Measurements from ENCODE around the gene AFF3.

The AFF3 gene

GRCh38 chr2:99926986-99927385, 215.4 kb downstream of the AFF3 start:
- TF ChIP-seq, protein P1, sequence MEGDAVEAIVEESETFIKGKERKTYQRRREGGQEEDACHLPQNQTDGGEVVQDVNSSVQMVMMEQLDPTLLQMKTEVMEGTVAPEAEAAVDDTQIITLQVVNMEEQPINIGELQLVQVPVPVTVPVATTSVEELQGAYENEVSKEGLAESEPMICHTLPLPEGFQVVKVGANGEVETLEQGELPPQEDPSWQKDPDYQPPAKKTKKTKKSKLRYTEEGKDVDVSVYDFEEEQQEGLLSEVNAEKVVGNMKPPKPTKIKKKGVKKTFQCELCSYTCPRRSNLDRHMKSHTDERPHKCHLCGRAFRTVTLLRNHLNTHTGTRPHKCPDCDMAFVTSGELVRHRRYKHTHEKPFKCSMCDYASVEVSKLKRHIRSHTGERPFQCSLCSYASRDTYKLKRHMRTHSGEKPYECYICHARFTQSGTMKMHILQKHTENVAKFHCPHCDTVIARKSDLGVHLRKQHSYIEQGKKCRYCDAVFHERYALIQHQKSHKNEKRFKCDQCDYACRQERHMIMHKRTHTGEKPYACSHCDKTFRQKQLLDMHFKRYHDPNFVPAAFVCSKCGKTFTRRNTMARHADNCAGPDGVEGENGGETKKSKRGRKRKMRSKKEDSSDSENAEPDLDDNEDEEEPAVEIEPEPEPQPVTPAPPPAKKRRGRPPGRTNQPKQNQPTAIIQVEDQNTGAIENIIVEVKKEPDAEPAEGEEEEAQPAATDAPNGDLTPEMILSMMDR (IDR thresholded peaks at IDR 0.05): no peak
- Histone ChIP-seq H3K27ac (no peak overlapping the region), H3K4me3 (ENCODE audit: low read depth in 1 of 2, low read length in 1 of 2) (no peak overlapping the region), H3K4me1 (ENCODE audit: control insufficient read depth in 1 of 2, insufficient read depth in 1 of 2, low read depth in 1 of 2, low read length in 1 of 2) (no peaks in the 10 kb centered on the region), H3K9me3 (no peaks in the 10 kb centered on the region), H3K27me3 (no peaks in the 10 kb centered on the region), H3K36me3 (no peaks in the 10 kb centered on the region)

DNA sequence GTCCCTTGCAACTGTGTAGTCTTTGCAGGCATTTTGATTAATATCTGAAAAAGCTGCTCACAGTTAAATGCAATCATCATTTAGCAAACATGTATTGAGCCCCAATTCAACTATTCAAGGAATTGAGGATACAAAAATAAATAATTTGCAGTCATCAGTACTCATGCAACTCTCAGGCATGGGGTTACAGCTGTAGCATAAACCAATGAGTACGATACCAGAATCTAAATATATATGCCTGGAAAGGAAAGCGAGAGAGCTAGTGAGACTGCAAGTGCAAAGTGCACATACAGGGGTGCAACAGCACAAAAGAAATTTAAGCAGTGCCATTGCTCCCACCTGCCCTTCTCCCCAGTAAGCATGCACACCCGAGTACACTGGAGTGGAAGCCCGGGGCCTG, 216.4 kb downstream of the AFF3 start:
- H3K4me1 ChIP-seq (ENCODE audit: control insufficient read depth in 1 of 2, insufficient read depth in 1 of 2, low read depth in 1 of 2, low read length in 1 of 2): no peaks in the 10 kb centered on the region
- no peaks in the 10 kb centered on the region for H3K9me3 ChIP-seq
- H3K27ac ChIP-seq: no peak overlapping the region
- H3K4me3 ChIP-seq (ENCODE audit: low read depth in 1 of 2, low read length in 1 of 2): no peak overlapping the region
- no peaks in the 10 kb centered on the region for H3K36me3 ChIP-seq
- TF ChIP-seq, protein P1 (IDR thresholded peaks at IDR 0.05): no peak
- no peaks in the 10 kb centered on the region for H3K27me3 ChIP-seq

DNA sequence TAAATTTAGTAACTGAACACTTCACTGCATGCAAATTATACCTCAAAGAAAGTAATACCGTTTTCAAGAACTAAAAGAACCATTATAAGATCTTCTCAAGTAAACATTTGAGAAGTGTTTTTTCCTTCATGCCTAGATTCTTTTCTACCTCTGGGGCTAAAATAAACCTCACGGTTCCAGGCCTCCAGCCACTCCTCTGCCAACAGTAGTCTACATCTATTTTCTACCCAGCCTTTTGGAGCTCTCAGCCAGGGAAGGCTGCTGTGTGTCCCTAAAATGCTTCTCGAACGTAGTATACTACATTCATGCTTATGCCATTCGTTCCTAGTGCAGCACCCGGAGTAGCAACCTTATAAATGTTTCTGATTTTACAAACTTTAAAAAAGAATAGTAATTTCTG, 219.7 kb downstream of the AFF3 start:
- TF ChIP-seq, protein P1 (IDR thresholded peaks at IDR 0.05): no peak
- H3K27ac ChIP-seq: no peak overlapping the region

DNA sequence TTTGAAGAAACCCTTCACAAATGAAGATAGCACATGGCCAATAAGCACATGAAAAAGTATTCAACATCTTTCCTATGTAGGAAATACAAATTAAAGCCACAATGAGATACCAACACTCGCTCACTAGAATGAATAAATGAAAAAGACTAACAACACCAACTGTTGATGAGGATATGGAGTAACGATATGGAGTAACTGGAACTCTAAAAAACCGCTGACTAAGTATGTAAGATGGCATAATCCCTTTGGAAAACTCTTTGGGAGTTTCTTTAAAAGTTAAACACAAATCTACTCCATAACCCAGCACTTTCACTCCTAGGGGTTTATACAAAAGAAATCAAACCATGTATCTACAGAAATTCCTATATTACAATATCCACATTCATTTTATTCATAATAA, 220.5 kb downstream of the AFF3 start:
- H3K27ac ChIP-seq: no peak overlapping the region
- TF ChIP-seq, protein P1 (IDR thresholded peaks at IDR 0.05): no peak
- H3K4me3 ChIP-seq (ENCODE audit: low read depth in 1 of 2, low read length in 1 of 2): no peak overlapping the region

More for the DNA sequence above, 219.7 kb downstream of the AFF3 start:
- no peaks in the 10 kb centered on the region for H3K27me3 ChIP-seq
- no peaks in the 10 kb centered on the region for H3K36me3 ChIP-seq
- no peaks in the 10 kb centered on the region for H3K9me3 ChIP-seq
- H3K4me3 ChIP-seq (ENCODE audit: low read depth in 1 of 2, low read length in 1 of 2): no peak overlapping the region
- no peaks in the 10 kb centered on the region for H3K4me1 ChIP-seq (ENCODE audit: control insufficient read depth in 1 of 2, insufficient read depth in 1 of 2, low read depth in 1 of 2, low read length in 1 of 2)

GRCh38 chr2:99918389-99918788, 224.0 kb downstream of the AFF3 start:
- Histone ChIP-seq H3K9me3 (no peaks in the 10 kb centered on the region), H3K4me3 (ENCODE audit: low read depth in 1 of 2, low read length in 1 of 2) (no peak overlapping the region), H3K36me3 (no peaks in the 10 kb centered on the region), H3K27me3 (no peaks in the 10 kb centered on the region), H3K27ac (no peak overlapping the region), H3K4me1 (ENCODE audit: control insufficient read depth in 1 of 2, insufficient read depth in 1 of 2, low read depth in 1 of 2, low read length in 1 of 2) (no peaks in the 10 kb centered on the region)
- TF ChIP-seq, protein P1 (IDR thresholded peaks at IDR 0.05): no peak

More for the DNA sequence above, 220.5 kb downstream of the AFF3 start:
- Histone ChIP-seq H3K27me3 (no peaks in the 10 kb centered on the region), H3K9me3 (no peaks in the 10 kb centered on the region), H3K4me1 (ENCODE audit: control insufficient read depth in 1 of 2, insufficient read depth in 1 of 2, low read depth in 1 of 2, low read length in 1 of 2) (no peaks in the 10 kb centered on the region), H3K36me3 (no peaks in the 10 kb centered on the region)
